ENCODE results near the gene SCAMP1. TPM values are rescaled to one million over a fixed set of nuclear protein-coding genes. Genes with fewer than 3 reads are reported as not detected.

SCAMP1 gene
- total RNA-seq, 1 experiment from 2014 or later = 20.2 TPM

DNA sequence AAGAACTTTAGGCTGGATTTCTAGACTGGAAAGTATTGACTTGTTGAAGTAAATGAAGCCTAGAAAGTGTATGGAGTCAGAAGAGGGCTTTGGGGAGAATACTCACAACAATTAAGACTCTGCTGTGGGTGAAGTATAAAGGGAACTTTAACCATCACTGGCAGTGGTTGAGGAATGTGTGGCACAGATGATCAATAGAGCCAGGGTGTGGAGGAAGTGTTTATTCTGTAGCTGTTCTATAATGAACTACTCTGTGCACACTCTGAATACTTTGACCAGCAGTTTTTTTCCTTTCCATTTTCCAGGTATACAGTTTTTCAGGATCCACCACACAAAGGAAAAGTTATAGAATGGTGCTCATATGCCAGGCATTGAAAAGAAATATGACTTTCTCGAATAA, 106.7 kb downstream of the SCAMP1 start:
- DNase-seq = no peak
- Histone ChIP-seq H3K27me3 (no peaks in the 10 kb centered on the region), H3K36me3 (no peaks in the 10 kb centered on the region), H3K9me3 (no peaks in the 10 kb centered on the region), H3K4me3 (no peak overlapping the region)

DNA sequence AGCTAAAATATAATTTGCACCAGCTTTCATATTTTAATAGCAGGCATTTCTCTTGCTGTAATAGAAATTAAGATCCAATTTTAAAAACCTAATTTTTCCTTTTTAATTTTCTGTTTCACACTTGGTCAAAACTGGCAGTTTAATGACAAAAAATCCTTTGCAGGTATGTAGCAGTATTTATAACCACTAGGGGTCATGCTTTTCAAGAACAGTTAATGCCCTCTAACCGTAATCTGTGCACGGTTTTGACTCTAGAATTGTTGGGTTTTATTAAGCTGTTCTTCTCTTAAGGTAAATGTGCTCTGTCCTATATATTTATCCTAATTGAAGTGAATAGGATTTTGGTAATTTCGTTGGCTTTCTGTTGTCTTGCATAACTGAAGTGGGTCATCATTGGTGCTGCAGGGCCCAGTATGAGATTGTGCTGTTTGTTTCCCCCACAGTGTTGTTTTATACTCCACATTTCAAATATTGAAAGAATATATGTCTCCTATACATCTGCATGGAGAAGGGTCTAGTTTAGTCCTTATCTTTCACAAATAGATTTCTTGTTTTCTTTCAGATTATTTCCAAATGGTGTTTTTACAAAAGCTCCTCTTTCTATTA, 107.4 kb downstream of the SCAMP1 start:
- Histone ChIP-seq H3K27me3 (no peaks in the 10 kb centered on the region), H3K4me3 (no peak overlapping the region), H3K9me3 (no peaks in the 10 kb centered on the region), H3K36me3 (no peaks in the 10 kb centered on the region)
- DNase-seq = no peak

DNA sequence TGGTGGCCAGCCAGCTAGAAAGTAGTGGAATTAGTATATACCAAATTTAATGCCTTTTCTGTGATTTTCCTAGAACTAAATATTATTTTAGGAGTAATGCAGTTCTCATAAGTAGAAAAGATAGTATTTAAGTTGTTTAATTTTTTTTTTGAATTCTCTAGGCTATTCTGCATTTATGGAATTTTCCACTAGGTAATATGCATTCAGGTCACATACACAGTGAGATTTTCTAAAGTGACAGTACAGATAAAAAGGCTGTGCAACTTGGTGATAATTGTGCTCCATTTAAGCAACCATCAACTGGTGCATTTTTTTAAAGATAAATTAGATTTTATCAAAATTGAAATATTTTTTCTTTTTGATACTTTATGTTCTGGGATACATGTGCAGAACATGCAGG, 111.5 kb downstream of the SCAMP1 start:
- no peaks in the 10 kb centered on the region for H3K36me3 ChIP-seq
- no peaks in the 10 kb centered on the region for H3K27me3 ChIP-seq
- DNase-seq = no peak
- no peak overlapping the region for H3K4me3 ChIP-seq
- no peaks in the 10 kb centered on the region for H3K9me3 ChIP-seq

DNA sequence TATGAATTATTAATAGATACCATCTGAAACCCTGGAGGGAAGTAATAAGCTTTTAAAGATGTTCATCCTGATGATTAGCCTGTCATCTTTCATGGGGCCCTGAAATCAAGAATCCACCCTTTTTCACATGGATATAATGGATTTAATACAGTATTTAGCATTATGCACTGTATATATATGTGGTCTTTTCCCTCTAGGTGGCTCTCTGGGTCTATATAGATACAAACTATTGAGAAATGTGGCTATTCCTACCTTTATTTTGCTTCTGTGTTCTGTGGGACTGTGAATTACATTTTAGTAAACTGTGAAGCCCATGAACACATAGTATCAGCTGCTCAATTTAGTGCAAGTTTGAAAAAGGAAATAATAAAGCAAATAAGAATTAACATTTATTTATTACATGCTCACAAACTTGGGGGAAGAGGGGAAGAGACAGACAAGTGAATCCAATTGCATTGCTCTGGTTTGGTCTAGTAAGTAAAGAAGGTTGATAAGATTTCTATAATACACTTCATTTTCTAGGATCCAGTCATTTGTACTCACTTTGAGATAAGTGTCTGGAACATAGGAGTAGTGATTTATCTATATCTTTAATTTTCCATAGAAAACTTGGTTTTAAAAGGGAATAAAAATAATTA, 112.2 kb downstream of the SCAMP1 start:
- no peaks in the 10 kb centered on the region for H3K9me3 ChIP-seq
- H3K27me3 ChIP-seq = no peaks in the 10 kb centered on the region
- H3K36me3 ChIP-seq = no peaks in the 10 kb centered on the region
- H3K4me3 ChIP-seq = no peak overlapping the region
- no peak for DNase-seq

DNA sequence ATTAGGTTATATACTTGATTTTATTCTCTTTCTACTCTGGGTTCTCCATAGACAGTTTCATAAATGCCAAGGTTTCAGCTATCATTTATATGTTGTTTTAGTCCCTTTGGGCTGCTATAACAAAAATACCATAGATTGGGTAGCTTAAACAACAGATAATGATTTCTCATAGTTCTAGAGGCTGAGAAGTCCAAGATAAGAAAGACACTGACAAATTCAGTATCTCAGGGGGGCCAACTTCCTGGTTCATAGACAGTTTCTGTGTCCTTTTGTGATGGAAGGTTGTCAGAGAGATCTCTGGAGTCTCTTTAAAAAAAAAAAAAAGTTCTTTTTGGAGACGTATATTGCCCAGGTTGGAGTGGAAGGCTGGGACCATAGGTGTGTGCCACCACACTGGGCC, 113.3 kb downstream of the SCAMP1 start:
- Histone ChIP-seq H3K27me3 (no peaks in the 10 kb centered on the region), H3K4me3 (no peak overlapping the region), H3K36me3 (no peaks in the 10 kb centered on the region), H3K9me3 (no peaks in the 10 kb centered on the region)
- DNase-seq = no peak

DNA sequence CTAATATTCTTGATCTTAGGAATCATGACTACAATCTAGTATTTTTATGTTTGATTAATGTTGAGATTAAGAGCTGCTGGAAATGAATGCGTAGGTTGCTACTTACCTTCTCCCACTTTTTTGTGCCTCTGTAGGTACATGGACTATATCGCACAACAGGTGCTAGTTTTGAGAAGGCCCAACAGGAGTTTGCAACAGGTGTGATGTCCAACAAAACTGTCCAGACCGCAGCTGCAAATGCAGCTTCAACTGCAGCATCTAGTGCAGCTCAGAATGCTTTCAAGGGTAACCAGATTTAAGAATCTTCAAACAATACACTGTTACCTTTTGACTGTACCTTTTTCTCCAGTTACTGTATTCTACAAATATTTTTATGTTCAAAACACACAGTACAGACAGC, 115.0 kb downstream of the SCAMP1 start:
- DNase-seq = no peak
- no peaks in the 10 kb centered on the region for H3K36me3 ChIP-seq
- H3K27me3 ChIP-seq = no peaks in the 10 kb centered on the region
- no peaks in the 10 kb centered on the region for H3K9me3 ChIP-seq
- no peak overlapping the region for H3K4me3 ChIP-seq

DNA sequence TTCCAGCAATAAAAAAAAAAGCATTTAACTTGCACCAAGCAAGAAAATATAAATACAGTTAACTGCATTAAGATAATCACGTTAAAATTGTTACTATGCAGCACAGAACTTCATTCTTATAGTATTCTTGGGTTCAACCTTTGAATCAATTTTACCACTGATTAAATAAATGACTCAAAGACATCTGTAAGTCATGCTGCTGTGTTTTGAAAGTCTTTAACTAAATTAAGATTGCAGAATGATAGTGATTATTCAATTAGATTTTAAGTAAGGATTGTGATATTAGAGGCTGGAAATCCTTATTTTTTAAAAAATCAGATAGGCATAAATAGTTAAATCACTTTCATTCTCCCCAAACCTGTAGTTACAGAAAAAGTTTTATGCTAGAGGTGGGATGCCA, 116.4 kb downstream of the SCAMP1 start:
- DNase-seq = no peak
- H3K36me3 ChIP-seq = no peaks in the 10 kb centered on the region; the same call in 1 of the 2 replicates
- H3K27me3 ChIP-seq = no peaks in the 10 kb centered on the region
- H3K9me3 ChIP-seq = no peaks in the 10 kb centered on the region
- H3K4me3 ChIP-seq = no peak overlapping the region

DNA sequence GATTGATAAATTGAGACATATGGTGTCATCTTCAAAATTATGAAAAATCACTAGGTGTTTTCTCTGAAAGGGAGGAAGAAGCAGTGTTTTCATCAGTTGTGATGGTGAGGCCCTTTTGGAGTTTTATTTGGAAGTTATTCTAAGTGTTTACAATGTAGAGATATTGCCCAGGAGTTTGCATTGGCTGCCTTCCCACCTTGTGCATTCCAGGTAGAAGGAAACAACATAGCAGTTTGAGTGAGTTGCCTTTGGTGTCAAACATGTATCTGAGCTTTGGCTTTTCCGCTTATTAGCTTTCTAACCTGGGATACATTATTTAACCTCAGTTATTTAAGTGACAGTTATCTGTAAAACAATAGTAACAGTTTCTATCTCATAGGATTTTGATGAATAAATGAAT, 122.5 kb downstream of the SCAMP1 start:
- Histone ChIP-seq H3K27me3 (no peaks in the 10 kb centered on the region), H3K9me3 (no peaks in the 10 kb centered on the region), H3K4me3 (no peak overlapping the region), H3K36me3 (peaks cover 20% of the 10 kb centered on the region)
- DNase-seq = no peak

DNA sequence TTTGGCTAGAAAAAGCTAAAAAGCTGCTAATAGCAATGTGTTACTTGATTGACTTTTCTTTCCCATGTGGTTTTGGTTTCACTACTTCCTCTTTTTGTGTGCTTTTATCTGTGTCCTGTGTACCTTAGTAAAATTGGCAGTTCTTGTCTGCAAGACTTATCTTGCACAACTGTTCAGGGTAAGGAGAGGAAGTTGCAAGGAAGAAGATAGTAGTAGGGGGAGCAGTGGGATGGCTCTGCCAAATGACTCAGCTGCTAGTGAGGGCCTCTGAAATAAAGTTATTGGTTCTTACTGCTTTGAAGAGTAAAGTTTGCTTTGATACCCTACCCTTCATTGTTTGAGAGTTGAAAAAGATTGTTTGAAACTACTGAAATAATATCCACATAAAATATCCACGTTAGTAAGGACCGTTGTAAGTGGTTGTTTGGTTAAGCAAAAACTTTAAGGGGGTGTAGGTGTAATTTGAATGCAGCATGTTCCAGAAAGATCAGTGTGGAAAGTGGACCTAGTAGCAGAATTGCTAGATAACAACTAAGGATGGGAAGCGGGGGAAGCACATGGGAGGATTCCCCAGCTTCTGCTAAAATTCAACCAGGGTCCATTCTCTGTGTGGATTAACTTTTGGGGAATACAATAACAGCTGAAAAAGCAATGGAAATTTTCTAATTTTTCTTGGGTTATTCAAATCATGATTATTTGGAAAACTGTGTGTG, 123.5 kb downstream of the SCAMP1 start:
- no peaks in the 10 kb centered on the region for H3K27me3 ChIP-seq
- peak; percentile 20 for DNase-seq
- H3K4me3 ChIP-seq = no peak overlapping the region
- H3K9me3 ChIP-seq = no peaks in the 10 kb centered on the region
- peaks cover 27% of the 10 kb centered on the region for H3K36me3 ChIP-seq

DNA sequence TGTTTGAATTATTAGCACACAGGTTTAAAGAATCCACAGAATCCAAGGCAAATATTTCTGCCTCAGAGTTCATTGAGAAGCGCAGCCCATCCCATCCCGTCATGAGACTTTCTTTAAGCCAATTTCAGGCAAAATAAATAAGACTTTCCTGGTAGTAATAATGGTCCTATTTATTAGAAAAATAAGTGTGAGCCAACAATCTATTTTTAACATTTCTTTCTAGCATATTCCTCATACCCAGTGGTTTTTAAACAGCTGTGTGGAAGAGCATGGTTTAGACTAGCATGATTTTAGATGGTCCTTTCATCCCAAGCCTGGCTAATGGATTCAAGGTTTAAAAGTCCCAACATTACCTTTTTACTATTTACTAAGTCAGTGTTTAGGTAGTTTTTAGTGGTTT, 125.8 kb downstream of the SCAMP1 start:
- Histone ChIP-seq H3K27me3 (no peaks in the 10 kb centered on the region), H3K4me3 (no peak overlapping the region), H3K36me3 (peaks cover 27% of the 10 kb centered on the region), H3K9me3 (no peaks in the 10 kb centered on the region)
- no peak for DNase-seq

DNA sequence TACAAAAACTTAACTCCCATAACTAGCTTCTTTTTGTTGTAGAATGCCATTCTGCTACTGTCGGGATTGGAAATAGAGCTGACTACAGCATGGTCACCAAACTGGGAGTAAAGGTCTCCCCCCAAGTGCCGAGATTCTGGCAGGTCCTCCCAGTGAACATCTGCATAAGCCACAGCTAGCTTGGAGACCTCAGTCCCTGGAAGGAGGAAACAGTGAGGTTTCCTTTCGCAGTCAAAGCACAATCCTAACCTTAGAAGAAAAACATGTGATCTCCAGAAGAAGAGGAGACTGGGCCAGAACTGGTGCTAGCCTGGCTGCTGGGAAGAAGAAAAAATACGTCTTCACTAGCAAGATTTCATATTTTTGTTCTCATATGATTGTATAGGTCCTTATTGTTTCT, 127.4 kb downstream of the SCAMP1 start:
- no peaks in the 10 kb centered on the region for H3K9me3 ChIP-seq
- no peak for DNase-seq

DNA sequence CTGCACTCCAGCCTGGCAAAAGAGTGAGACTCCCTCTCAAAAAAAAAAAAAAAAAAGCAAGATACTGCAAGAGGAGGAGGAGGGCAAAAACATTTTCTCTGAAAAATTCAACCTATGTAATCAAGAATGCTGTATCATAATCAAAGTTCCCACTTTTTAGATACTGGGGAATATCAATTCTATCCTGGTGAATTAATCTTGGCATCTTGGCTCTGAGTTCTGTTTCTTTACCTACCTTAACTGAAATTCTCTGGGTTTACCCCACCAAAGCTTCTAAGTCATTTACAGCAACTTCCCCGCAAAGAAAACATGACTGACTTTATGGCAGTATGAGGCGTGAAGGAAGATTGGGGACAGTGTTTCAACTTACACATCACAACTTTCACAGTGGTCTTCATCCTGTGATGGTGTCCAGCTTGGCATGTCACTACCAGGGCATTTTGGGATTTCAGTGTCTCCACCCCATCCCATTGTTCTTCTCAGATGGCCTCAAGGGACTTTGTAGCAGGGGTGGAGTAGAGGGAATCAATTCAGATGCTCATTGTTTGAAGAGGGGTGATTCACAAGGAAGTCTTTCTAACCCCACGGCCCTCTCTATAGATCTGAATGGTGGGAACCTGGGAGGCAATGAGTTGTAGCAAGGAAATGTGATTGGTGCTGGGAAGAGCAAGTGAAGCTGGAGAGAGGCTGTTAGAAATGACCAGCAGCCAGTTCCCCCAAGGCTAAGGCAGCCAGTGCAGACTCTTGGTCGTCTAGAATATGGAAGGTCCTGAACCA, 130.5 kb downstream of the SCAMP1 start:
- no peak overlapping the region for H3K4me3 ChIP-seq
- no peaks in the 10 kb centered on the region for H3K9me3 ChIP-seq
- no peak for DNase-seq
- peaks cover 23% of the 10 kb centered on the region for H3K36me3 ChIP-seq
- no peaks in the 10 kb centered on the region for H3K27me3 ChIP-seq

More for the DNA sequence above, 127.4 kb downstream of the SCAMP1 start:
- peaks cover 23% of the 10 kb centered on the region for H3K36me3 ChIP-seq
- no peaks in the 10 kb centered on the region for H3K27me3 ChIP-seq
- no peak overlapping the region for H3K4me3 ChIP-seq

DNA sequence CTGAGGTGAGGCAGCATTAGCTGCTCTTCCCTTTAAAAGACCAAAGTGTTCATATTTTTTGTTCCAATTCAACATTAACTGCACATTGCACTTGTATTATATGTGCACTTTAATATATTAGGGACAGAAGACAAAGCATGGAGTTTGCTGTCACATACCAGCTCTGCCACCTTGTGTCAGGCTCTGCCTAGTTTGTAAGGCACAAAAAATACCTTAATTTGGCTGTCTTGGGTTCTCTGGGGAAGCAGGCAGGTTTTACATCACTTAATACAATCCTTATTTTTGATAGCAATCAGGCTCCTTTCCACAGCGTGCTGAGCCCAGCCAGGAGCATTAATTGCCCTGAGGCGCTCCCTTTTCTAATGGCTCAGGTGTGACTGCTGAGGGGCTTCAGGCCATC, 131.8 kb downstream of the SCAMP1 start:
- Histone ChIP-seq H3K36me3 (peaks cover 12% of the 10 kb centered on the region), H3K9me3 (no peaks in the 10 kb centered on the region), H3K27me3 (no peaks in the 10 kb centered on the region), H3K4me3 (no peak overlapping the region)
- no peak for DNase-seq

DNA sequence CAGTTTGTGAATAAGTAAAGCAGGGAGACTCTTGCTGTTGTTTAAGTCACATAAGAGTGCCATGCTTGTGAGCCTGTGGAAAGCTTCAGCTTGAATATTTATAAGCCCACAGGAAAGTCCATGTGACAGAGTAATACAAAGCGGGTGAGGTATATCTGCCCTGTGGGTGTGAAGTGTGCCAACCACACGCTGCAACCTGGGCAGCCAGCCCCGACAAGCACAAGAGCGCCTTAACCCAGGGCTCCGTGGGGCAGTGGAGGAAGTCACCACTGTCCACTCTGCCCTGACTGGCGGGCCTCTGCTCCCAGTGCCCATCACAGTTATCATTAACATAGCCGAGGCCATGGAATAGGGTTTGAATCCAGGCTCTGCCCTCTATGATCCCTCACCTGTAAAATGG, 132.2 kb downstream of the SCAMP1 start:
- DNase-seq = no peak
- Histone ChIP-seq H3K4me3 (no peak overlapping the region), H3K27me3 (no peaks in the 10 kb centered on the region), H3K9me3 (no peaks in the 10 kb centered on the region), H3K36me3 (peaks cover 10% of the 10 kb centered on the region; the same call in 1 of the 2 replicates)

DNA sequence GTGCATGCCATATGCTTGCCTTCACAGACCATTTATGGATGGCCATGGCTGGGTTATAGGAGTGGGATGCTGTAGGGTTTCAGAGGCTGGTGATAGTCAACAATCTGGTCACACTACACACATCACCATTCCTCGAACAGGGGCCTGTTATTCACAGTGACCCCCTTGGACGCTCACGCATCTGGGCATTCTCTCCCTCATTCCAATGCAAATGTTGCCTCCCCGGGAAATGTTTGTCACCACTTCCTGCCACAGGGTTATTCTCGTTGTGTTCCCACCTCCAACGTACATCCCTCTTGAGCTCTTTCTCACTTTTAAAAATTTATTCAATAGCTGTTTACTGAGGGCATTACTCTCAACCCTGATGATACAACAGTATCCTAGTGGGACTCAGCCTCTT, 135.4 kb downstream of the SCAMP1 start:
- no peak for DNase-seq
- no peaks in the 10 kb centered on the region for H3K27me3 ChIP-seq
- no peaks in the 10 kb centered on the region for H3K9me3 ChIP-seq
- no peak overlapping the region for H3K4me3 ChIP-seq
- peaks cover 3% of the 10 kb centered on the region; the same call in 1 of the 2 replicates for H3K36me3 ChIP-seq

DNA sequence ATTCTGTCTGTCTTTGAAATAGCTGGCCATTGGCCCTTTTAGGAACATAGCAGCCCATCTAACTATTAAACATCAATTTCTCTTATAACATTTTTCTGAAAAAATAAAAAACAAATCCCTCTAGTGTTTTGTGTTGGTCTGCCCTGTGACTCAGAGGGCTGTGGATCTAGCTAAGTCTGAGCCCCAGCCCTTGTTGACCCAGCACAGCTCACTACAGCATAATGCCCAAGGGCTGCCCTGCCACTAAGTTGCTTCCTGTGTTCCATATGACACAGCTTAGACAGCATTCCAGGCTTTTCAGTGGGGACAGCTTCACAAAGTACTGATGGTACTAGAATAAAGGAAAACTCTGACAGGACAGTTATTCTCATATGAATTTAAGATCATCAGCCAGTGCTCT, 136.0 kb downstream of the SCAMP1 start:
- H3K27me3 ChIP-seq = no peaks in the 10 kb centered on the region
- H3K36me3 ChIP-seq = peaks cover 3% of the 10 kb centered on the region; the same call in 1 of the 2 replicates
- H3K4me3 ChIP-seq = no peak overlapping the region
- H3K9me3 ChIP-seq = no peaks in the 10 kb centered on the region
- DNase-seq = peak; percentile 21

All from MG63 (cell line).